ENCODE measurements around the gene BHMT. TPM values are rescaled to one million over a fixed set of nuclear protein-coding genes. Genes with fewer than 3 reads are reported as not detected.

Gene BHMT
- total RNA-seq, 1 donor from 2014 or later, result not detected

DNA sequence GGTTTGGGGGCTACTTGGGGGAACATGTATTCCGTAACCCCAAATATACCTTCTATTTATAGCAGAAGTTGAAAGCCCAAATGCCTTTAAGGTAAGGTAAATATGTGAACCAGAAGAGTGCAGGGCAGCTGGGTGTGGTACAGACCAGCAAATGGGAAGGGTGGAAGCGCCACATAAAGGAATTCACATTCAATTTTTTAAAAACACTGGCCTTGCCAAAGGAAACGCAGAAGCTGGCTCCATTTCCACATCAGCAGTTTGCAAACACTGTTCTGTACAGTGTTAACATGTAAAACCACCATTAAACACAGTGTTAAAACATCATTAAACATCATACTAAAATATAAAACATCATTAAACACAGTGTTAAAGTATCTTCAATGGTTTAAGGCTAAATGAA lies 3.5 kb upstream of the BHMT start:
- peaks cover 1% of the 10 kb centered on the region for H3K9me3 Mint-ChIP-seq (ENCODE audit: unreplicated experiment)
- Histone ChIP-seq H3K9me3 (ENCODE audit: insufficient read depth, low read depth, low read length) (no peaks in the 10 kb centered on the region), H3K9ac (ENCODE audit: low read length) (no peak overlapping the region), H4K20me1 (ENCODE audit: insufficient read depth, low read length) (no peaks in the 10 kb centered on the region), H3K4me1 (ENCODE audit: insufficient read depth, low read length) (no peaks in the 10 kb centered on the region), H3K4me2 (ENCODE audit: low read length) (no peak overlapping the region), H2AFZ (ENCODE audit: low read depth, low read length) (no peak overlapping the region), H3K27ac (ENCODE audit: low read depth, low read length) (no peak overlapping the region), H3K79me2 (ENCODE audit: insufficient read depth, low read length) (no peaks in the 10 kb centered on the region), H3K27me3 (ENCODE audit: insufficient read depth, low read length) (peaks cover 31% of the 10 kb centered on the region), H3K36me3 (ENCODE audit: insufficient read depth, low read length) (no peaks in the 10 kb centered on the region), H3K4me3 (ENCODE audit: insufficient read depth, low read depth, low read length) (no peak overlapping the region)
- FAIRE-seq (no peak), DNase-seq (ENCODE audit: low read depth) (no peak)
- peaks cover 4% of the 10 kb centered on the region for H3K4me1 Mint-ChIP-seq (ENCODE audit: low read depth, unreplicated experiment)
- H3K27ac Mint-ChIP-seq (ENCODE audit: unreplicated experiment), result no peak overlapping the region
- no peaks in the 10 kb centered on the region for H3K36me3 Mint-ChIP-seq (ENCODE audit: low read depth, unreplicated experiment)
- no peak overlapping the region for H3K4me3 Mint-ChIP-seq (ENCODE audit: unreplicated experiment)
- peaks cover 29% of the 10 kb centered on the region for H3K27me3 Mint-ChIP-seq (ENCODE audit: low read depth, unreplicated experiment)
- TF ChIP-seq, protein P1, sequence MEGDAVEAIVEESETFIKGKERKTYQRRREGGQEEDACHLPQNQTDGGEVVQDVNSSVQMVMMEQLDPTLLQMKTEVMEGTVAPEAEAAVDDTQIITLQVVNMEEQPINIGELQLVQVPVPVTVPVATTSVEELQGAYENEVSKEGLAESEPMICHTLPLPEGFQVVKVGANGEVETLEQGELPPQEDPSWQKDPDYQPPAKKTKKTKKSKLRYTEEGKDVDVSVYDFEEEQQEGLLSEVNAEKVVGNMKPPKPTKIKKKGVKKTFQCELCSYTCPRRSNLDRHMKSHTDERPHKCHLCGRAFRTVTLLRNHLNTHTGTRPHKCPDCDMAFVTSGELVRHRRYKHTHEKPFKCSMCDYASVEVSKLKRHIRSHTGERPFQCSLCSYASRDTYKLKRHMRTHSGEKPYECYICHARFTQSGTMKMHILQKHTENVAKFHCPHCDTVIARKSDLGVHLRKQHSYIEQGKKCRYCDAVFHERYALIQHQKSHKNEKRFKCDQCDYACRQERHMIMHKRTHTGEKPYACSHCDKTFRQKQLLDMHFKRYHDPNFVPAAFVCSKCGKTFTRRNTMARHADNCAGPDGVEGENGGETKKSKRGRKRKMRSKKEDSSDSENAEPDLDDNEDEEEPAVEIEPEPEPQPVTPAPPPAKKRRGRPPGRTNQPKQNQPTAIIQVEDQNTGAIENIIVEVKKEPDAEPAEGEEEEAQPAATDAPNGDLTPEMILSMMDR (IDR thresholded peaks at IDR 0.05; ENCODE audit: insufficient read depth, low read depth, low read length), result no peak
- TF ChIP-seq EZH2 (IDR thresholded peaks at IDR 0.05; ENCODE audit: insufficient read depth, low read length), result no peak

DNA sequence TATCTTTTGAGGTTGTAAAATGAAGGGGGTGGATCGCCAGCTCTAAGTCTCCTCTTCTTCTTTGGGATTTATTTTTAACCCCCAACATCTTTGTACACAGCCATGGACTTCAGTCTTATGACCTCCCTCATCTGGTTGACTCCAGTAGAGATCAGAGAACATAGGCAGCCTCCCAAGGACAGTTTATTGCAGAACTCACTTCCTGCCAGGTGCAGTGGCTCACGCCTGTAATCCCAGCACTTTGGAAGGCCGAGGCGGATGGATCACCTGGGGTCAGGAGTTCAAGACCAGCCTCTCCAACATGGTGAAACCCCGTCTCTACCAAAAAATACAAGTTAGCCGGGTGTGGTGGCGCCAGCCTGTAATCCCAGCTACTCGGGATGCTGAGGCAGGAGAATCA lies 2.8 kb upstream of the BHMT start:
- TF ChIP-seq EZH2 (IDR thresholded peaks at IDR 0.05; ENCODE audit: insufficient read depth, low read length), result no peak
- TF ChIP-seq, protein P1 (IDR thresholded peaks at IDR 0.05; ENCODE audit: insufficient read depth, low read depth, low read length), result no peak
- DNase-seq (ENCODE audit: low read depth), result no peak
- H2AFZ ChIP-seq (ENCODE audit: low read depth, low read length), result no peak overlapping the region
- no peak for FAIRE-seq
- no peaks in the 10 kb centered on the region for H3K4me1 ChIP-seq (ENCODE audit: insufficient read depth, low read length)
- Mint-ChIP-seq H3K4me1 (ENCODE audit: low read depth, unreplicated experiment) (peaks cover 4% of the 10 kb centered on the region), H3K27ac (ENCODE audit: unreplicated experiment) (no peak overlapping the region), H3K27me3 (ENCODE audit: low read depth, unreplicated experiment) (peaks cover 35% of the 10 kb centered on the region), H3K36me3 (ENCODE audit: low read depth, unreplicated experiment) (no peaks in the 10 kb centered on the region), H3K9me3 (ENCODE audit: unreplicated experiment) (no peaks in the 10 kb centered on the region), H3K4me3 (ENCODE audit: unreplicated experiment) (no peak overlapping the region)
- no peak overlapping the region for H3K9ac ChIP-seq (ENCODE audit: low read length)
- H4K20me1 ChIP-seq (ENCODE audit: insufficient read depth, low read length), result no peaks in the 10 kb centered on the region
- H3K36me3 ChIP-seq (ENCODE audit: insufficient read depth, low read length), result no peaks in the 10 kb centered on the region
- H3K27ac ChIP-seq (ENCODE audit: low read depth, low read length), result no peak overlapping the region
- no peaks in the 10 kb centered on the region for H3K9me3 ChIP-seq (ENCODE audit: insufficient read depth, low read depth, low read length)
- H3K4me2 ChIP-seq (ENCODE audit: low read length), result no peak overlapping the region
- H3K27me3 ChIP-seq (ENCODE audit: insufficient read depth, low read length), result peaks cover 38% of the 10 kb centered on the region
- H3K79me2 ChIP-seq (ENCODE audit: insufficient read depth, low read length), result no peaks in the 10 kb centered on the region
- H3K4me3 ChIP-seq (ENCODE audit: insufficient read depth, low read depth, low read length), result no peak overlapping the region

DNA sequence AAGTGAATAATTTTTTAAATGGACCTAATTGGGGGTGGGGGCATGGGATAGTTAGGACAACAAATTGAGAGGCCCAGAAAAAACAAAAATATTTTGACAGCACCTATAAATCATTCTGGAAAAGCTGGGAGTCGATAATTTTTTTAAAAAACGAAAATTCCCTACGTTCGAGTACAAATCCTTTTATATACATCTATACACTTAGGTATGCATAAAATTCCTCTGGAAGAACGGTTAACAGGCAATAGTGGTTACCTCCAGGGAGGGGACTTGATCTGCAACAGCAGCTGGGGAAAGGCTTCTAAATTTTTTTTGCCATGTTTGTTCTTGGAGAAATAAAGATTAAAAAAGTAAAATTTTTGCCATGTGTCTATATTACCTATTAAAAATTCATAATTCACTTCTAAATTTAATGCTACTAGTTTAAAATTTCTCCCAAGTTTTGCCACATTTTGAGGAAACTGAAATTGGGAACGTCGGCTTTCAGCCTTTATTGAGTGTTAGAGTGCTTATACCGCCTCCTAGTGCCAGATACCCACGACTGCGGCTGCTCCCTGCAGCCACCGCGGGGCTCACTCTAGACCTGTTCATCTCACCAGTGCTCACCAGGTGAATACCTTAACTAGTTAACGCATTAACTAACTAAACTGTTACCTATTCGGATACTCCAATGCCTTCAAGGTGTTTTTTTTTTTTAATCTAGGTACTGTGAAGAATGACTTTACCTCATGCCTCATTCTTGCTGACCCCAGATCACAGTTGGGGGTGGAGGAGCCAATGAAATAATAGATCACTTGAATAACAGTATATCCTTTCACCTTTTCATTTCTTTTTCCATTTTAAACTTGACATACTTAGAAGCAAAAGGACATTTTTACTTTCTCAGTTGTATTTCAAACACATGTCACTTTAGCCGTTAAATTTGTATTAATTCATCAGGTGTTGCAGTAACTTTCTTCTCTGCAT lies 1.8 kb upstream of the BHMT start:
- Histone ChIP-seq H3K4me2 (ENCODE audit: low read length) (no peak overlapping the region), H4K20me1 (ENCODE audit: insufficient read depth, low read length) (no peaks in the 10 kb centered on the region), H3K27ac (ENCODE audit: low read depth, low read length) (no peak overlapping the region), H3K4me3 (ENCODE audit: insufficient read depth, low read depth, low read length) (no peak overlapping the region), H3K9me3 (ENCODE audit: insufficient read depth, low read depth, low read length) (no peaks in the 10 kb centered on the region), H3K27me3 (ENCODE audit: insufficient read depth, low read length) (peaks cover 38% of the 10 kb centered on the region), H3K4me1 (ENCODE audit: insufficient read depth, low read length) (no peaks in the 10 kb centered on the region), H3K9ac (ENCODE audit: low read length) (no peak overlapping the region), H3K36me3 (ENCODE audit: insufficient read depth, low read length) (no peaks in the 10 kb centered on the region), H3K79me2 (ENCODE audit: insufficient read depth, low read length) (no peaks in the 10 kb centered on the region), H2AFZ (ENCODE audit: low read depth, low read length) (no peak overlapping the region)
- Mint-ChIP-seq H3K4me1 (ENCODE audit: low read depth, unreplicated experiment) (peaks cover 4% of the 10 kb centered on the region), H3K27ac (ENCODE audit: unreplicated experiment) (no peak overlapping the region), H3K4me3 (ENCODE audit: unreplicated experiment) (no peak overlapping the region), H3K9me3 (ENCODE audit: unreplicated experiment) (no peaks in the 10 kb centered on the region), H3K36me3 (ENCODE audit: low read depth, unreplicated experiment) (no peaks in the 10 kb centered on the region), H3K27me3 (ENCODE audit: low read depth, unreplicated experiment) (peaks cover 40% of the 10 kb centered on the region)
- TF ChIP-seq, protein P1 (IDR thresholded peaks at IDR 0.05; ENCODE audit: insufficient read depth, low read depth, low read length), result peak; percentile 21
- TF ChIP-seq EZH2 (IDR thresholded peaks at IDR 0.05; ENCODE audit: insufficient read depth, low read length), result no peak
- DNase-seq (ENCODE audit: low read depth) (no peak), FAIRE-seq (no peak)

All from astrocyte (in vitro differentiated cells and primary cell).